OCI-LY7 (cell line): ENCODE results near the gene ASH1L.

Experiments used
- CTCF ChIP-seq: fragments of 200-600 bp; sonication (generic); conservative IDR thresholded peaks from 2 replicates; pipeline ENCODE4 v1.5.1; 2014; ENCODE audit warnings: mild to moderate bottlenecking, antibody characterized with exemption, low read length, moderate library complexity, mixed read lengths
- EZH2phosphoT487 ChIP-seq: fragments of 200-600 bp; sonication (generic); IDR thresholded peaks from 2 replicates; pipeline ENCODE4 v1.6.1; 2018; ENCODE audit warnings: low read depth, borderline replicate concordance, mild to moderate bottlenecking, mixed run types, antibody characterized with exemption, low read length, moderate library complexity, mixed read lengths

- TF ChIP-seq CTCF (no peak), EZH2phosphoT487 (no peak)
Observed at GRCh38 chr1:155473151-155473821, 89.3 kb downstream of the ASH1L start.
